AG04450 (cell line): ENCODE measurements around the gene CELA3A. TPM values are rescaled to one million over a fixed set of nuclear protein-coding genes. Genes with fewer than 3 reads are reported as not detected.
"Not testable (repeated sequence)": the region's sequence is repeated elsewhere in the genome, so short reads cannot be mapped to it uniquely, and the experiment has no call there.

Experiments used
- CTCF ChIA-PET: fragments of 300-600, 350-600 bp; formaldehyde crosslinking; extraction: SDS; loops from one replicate; lab custom pipeline; 2022; ENCODE audit warnings: antibody characterized with exemption, inconsistent platforms; lab: Charles Lee
- POLR2A ChIA-PET: fragments of 350-600 bp; formaldehyde crosslinking; extraction: SDS; loops from one replicate; lab custom pipeline; 2021; ENCODE audit warnings: antibody characterized with exemption, inconsistent platforms; lab: Yijun Ruan, JAX
- DNase-seq: peaks from one replicate; pipeline ENCODE4 v3.0.0-alpha.2; 2011; ENCODE audit warnings: low read depth, low spot score
- H3K27ac ChIP-seq: one replicate; pipeline ENCODE4 v1.5.1; 2012; ENCODE audit warnings: low read depth, low read length, control low read depth
- H3K27me3 ChIP-seq: one replicate; pipeline ENCODE4 v1.6.0; 2012; ENCODE audit warnings: low read length; ENCODE audit not compliant: control insufficient read depth, insufficient read depth
- H3K4me3 ChIP-seq: 2 replicates; pipeline ENCODE4 v1.5.1; 2011; ENCODE audit warnings: mild to moderate bottlenecking, low read depth, low read length, control low read depth
- H3K9me3 ChIP-seq: 2 replicates; pipeline ENCODE4 v1.5.1; 2012; ENCODE audit warnings: low read length; ENCODE audit not compliant: control insufficient read depth, insufficient read depth
- polyA plus RNA-seq: library from polyadenylated mRNA; depleted of rRNA; stranded (reverse); fragments of >200 nt; gene quantifications from 2 replicates; pipeline ENCODE4 v1.2.3, GENCODE V29; 2011

Gene CELA3A
- polyA plus RNA-seq, 1 experiment = not detected

GRCh38 chr1:21981253-21981652 is 20.2 kb upstream of the CELA3A start:
- H3K4me3 ChIP-seq, H3K27ac ChIP-seq, POLR2A ChIA-PET, DNase-seq, H3K9me3 ChIP-seq, CTCF ChIA-PET, H3K27me3 ChIP-seq: not testable (repeated sequence)

- H3K9me3 ChIP-seq, DNase-seq, POLR2A ChIA-PET, CTCF ChIA-PET, H3K27me3 ChIP-seq, H3K4me3 ChIP-seq, H3K27ac ChIP-seq: not testable (repeated sequence)
Observed at GRCh38 chr1:21982122-21982521, 19.3 kb upstream of the CELA3A start.

GRCh38 chr1:21983539-21983938 is 17.9 kb upstream of the CELA3A start:
- DNase-seq, H3K9me3 ChIP-seq, CTCF ChIA-PET, H3K27ac ChIP-seq, H3K4me3 ChIP-seq, H3K27me3 ChIP-seq: not testable (repeated sequence)
- POLR2A ChIA-PET = interaction anchor here (0.6 kb wide), 1 partner anchor 39 kb away, joined by 8 read pairs; no protein-coding TSS in a partner anchor

GRCh38 chr1:21985893-21986292 is 15.6 kb upstream of the CELA3A start:
- H3K4me3 ChIP-seq, H3K27me3 ChIP-seq, DNase-seq, CTCF ChIA-PET, H3K9me3 ChIP-seq, POLR2A ChIA-PET, H3K27ac ChIP-seq: not testable (repeated sequence)

- POLR2A ChIA-PET, H3K27ac ChIP-seq, H3K4me3 ChIP-seq, H3K27me3 ChIP-seq, DNase-seq, H3K9me3 ChIP-seq: not testable (repeated sequence)
- CTCF ChIA-PET = interaction anchor here (0.6 kb wide), 1 partner anchor 1552 kb away, joined by 3 read pairs; no protein-coding TSS in a partner anchor
Observed at GRCh38 chr1:21986386-21986785, 15.1 kb upstream of the CELA3A start.

- POLR2A ChIA-PET, H3K27me3 ChIP-seq, H3K9me3 ChIP-seq, DNase-seq, H3K4me3 ChIP-seq, H3K27ac ChIP-seq, CTCF ChIA-PET: not testable (repeated sequence)
Observed at GRCh38 chr1:21989672-21990393, 11.6 kb upstream of the CELA3A start.

- DNase-seq, CTCF ChIA-PET, POLR2A ChIA-PET: not testable (repeated sequence)
Observed at GRCh38 chr1:21992186-21992585, 9.3 kb upstream of the CELA3A start.

GRCh38 chr1:21994716-21995115 is 6.7 kb upstream of the CELA3A start:
- DNase-seq, POLR2A ChIA-PET, H3K9me3 ChIP-seq, CTCF ChIA-PET, H3K27me3 ChIP-seq, H3K27ac ChIP-seq, H3K4me3 ChIP-seq: not testable (repeated sequence)

More at GRCh38 chr1:21992186-21992585, 9.3 kb upstream of the CELA3A start:
- not testable (repeated sequence) for H3K27ac ChIP-seq, H3K4me3 ChIP-seq, H3K27me3 ChIP-seq, H3K9me3 ChIP-seq

GRCh38 chr1:21996663-21996970 is 4.8 kb upstream of the CELA3A start:
- ChIA-PET CTCF (interaction anchor here (0.6 kb wide), 1 partner anchor 344 kb away, joined by 7 read pairs; no protein-coding TSS in a partner anchor), POLR2A (interaction anchor here (0.6 kb wide), 2 partner anchors 390 to 468 kb away, joined by 3 to 4 read pairs; no protein-coding TSS in a partner anchor)
- not testable (repeated sequence) for H3K27me3 ChIP-seq, H3K9me3 ChIP-seq, H3K4me3 ChIP-seq, H3K27ac ChIP-seq, DNase-seq

- H3K4me3 ChIP-seq, H3K27ac ChIP-seq, H3K27me3 ChIP-seq, DNase-seq, H3K9me3 ChIP-seq, POLR2A ChIA-PET: not testable (repeated sequence)
- CTCF ChIA-PET = interaction anchor here (0.6 kb wide), 1 partner anchor 381 kb away, joined by 4 read pairs; no protein-coding TSS in a partner anchor
Observed at GRCh38 chr1:21997891-21998623, 3.4 kb upstream of the CELA3A start.

GRCh38 chr1:21998624-21999294 is 2.7 kb upstream of the CELA3A start:
- H3K9me3 ChIP-seq, CTCF ChIA-PET, DNase-seq, H3K27ac ChIP-seq, H3K27me3 ChIP-seq, POLR2A ChIA-PET, H3K4me3 ChIP-seq: not testable (repeated sequence)
